ENCODE data around the gene TMEM205.

TMEM205 gene

GRCh38 chr19:11373166-11373884, 27.3 kb upstream of the TMEM205 start:
- ATAC-seq, result no peak
- no peak for TF ChIP-seq CSRNP3 (CRISPR knock-in tag; IDR thresholded peaks at IDR 0.05)
- TF ChIP-seq RARB (CRISPR knock-in tag; IDR thresholded peaks at IDR 0.05), result no peak
- no peak for TF ChIP-seq OSR1 (CRISPR knock-in tag; IDR thresholded peaks at IDR 0.05)
- no peak for TF ChIP-seq TOX (CRISPR knock-in tag; IDR thresholded peaks at IDR 0.05; ENCODE audit: borderline replicate concordance)
- no peak for TF ChIP-seq POU6F1 (CRISPR knock-in tag; IDR thresholded peaks at IDR 0.05; ENCODE audit: borderline replicate concordance, low read depth)
- TF ChIP-seq ZNF565 (CRISPR knock-in tag; conservative IDR thresholded peaks at IDR 0.05; ENCODE audit: low read depth), result no peak
- TF ChIP-seq SNAI2 (CRISPR knock-in tag; IDR thresholded peaks at IDR 0.05), result no peak
- no peak for TF ChIP-seq ZFP30 (CRISPR knock-in tag; IDR thresholded peaks at IDR 0.05)
- no peak for TF ChIP-seq ZFP3 (CRISPR knock-in tag; IDR thresholded peaks at IDR 0.05)
- TF ChIP-seq ISL1 (CRISPR knock-in tag; IDR thresholded peaks at IDR 0.05), result no peak
- TF ChIP-seq CSDC2 (CRISPR knock-in tag; IDR thresholded peaks at IDR 0.05), result no peak
- no peak for TF ChIP-seq ESRRG (CRISPR knock-in tag; IDR thresholded peaks at IDR 0.05)
- TF ChIP-seq ZC3H10 (CRISPR knock-in tag; IDR thresholded peaks at IDR 0.05), result no peak
- TF ChIP-seq BACH2 (CRISPR knock-in tag; IDR thresholded peaks at IDR 0.05; ENCODE audit: borderline replicate concordance), result no peak
- no peak for TF ChIP-seq ZNF70 (CRISPR knock-in tag; IDR thresholded peaks at IDR 0.05)

- TF ChIP-seq PATZ1 (CRISPR knock-in tag; IDR thresholded peaks at IDR 0.05; ENCODE audit: borderline replicate concordance) (no peak), ZFP30 (CRISPR knock-in tag; IDR thresholded peaks at IDR 0.05) (no peak), ZNF70 (CRISPR knock-in tag; IDR thresholded peaks at IDR 0.05) (no peak), CREB5 (CRISPR knock-in tag; IDR thresholded peaks at IDR 0.05; ENCODE audit: low read depth) (no peak), OSR1 (CRISPR knock-in tag; IDR thresholded peaks at IDR 0.05) (no peak), ISL1 (CRISPR knock-in tag; IDR thresholded peaks at IDR 0.05) (no peak), TSHZ2 (CRISPR knock-in tag; IDR thresholded peaks at IDR 0.05) (no peak), CSRNP3 (CRISPR knock-in tag; IDR thresholded peaks at IDR 0.05) (no peak), SNAI2 (CRISPR knock-in tag; IDR thresholded peaks at IDR 0.05) (no peak), POU6F1 (CRISPR knock-in tag; IDR thresholded peaks at IDR 0.05; ENCODE audit: borderline replicate concordance, low read depth) (no peak), CSDC2 (CRISPR knock-in tag; IDR thresholded peaks at IDR 0.05) (no peak), GLIS3 (CRISPR knock-in tag; IDR thresholded peaks at IDR 0.05) (no peak), PPARA (CRISPR knock-in tag; IDR thresholded peaks at IDR 0.05; ENCODE audit: borderline replicate concordance) (no peak), ARNTL (CRISPR knock-in tag; IDR thresholded peaks at IDR 0.05; ENCODE audit: borderline replicate concordance, low read depth) (no peak), BACH2 (CRISPR knock-in tag; IDR thresholded peaks at IDR 0.05; ENCODE audit: borderline replicate concordance) (no peak), ESRRG (CRISPR knock-in tag; IDR thresholded peaks at IDR 0.05) (no peak), RARB (CRISPR knock-in tag; IDR thresholded peaks at IDR 0.05) (no peak), ZNF8 (CRISPR knock-in tag; IDR thresholded peaks at IDR 0.05) (no peak), TCF4 (CRISPR knock-in tag; IDR thresholded peaks at IDR 0.05; ENCODE audit: borderline replicate concordance) (no peak)
- ATAC-seq, result no peak
Measured at GRCh38 chr19:11370744-11371143, 24.7 kb upstream of the TMEM205 start.
